Urothelium cell line (cell line): ENCODE data around the gene PRTFDC1.
"Not testable (repeated sequence)": the region's sequence is repeated elsewhere in the genome, so short reads cannot be mapped to it uniquely, and the experiment has no call there.

Experiments used
- DNase-seq: peaks from one replicate; pipeline ENCODE4 v3.0.0; 2011; ENCODE audit warnings: low spot score, mixed read lengths
- FAIRE-seq: peaks from 2 replicates; lab custom pipeline; 2011; peaks lifted over from hg19 to GRCh38; lab: Jason Lieb, UNC

Gene PRTFDC1

DNA sequence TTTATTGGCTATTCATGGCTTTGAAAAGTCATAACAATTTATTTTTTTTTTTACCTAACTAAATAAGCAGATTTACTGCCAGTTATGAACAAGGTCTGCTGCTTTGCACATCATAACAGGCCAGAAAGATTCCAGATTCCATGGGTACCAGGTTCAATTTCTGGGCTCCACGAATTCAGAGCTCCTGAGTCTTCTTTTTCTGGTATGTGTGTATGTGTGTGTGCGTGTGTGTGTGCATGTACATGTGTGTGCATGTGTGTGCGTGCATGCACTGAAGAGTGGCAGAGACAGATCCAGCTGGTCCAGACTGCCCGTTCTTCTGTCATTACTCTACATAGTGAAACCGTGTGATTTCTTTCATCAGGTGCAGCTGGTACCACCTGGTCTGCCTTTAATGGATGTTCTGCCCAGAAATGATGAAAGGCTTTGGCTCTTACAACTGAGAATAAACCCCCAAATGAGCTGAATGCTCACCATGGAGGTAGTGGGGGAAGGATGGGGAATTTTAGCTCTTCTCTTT lies 14.6 kb upstream of the PRTFDC1 start:
- no peak for FAIRE-seq
- DNase-seq, result no peak

DNA sequence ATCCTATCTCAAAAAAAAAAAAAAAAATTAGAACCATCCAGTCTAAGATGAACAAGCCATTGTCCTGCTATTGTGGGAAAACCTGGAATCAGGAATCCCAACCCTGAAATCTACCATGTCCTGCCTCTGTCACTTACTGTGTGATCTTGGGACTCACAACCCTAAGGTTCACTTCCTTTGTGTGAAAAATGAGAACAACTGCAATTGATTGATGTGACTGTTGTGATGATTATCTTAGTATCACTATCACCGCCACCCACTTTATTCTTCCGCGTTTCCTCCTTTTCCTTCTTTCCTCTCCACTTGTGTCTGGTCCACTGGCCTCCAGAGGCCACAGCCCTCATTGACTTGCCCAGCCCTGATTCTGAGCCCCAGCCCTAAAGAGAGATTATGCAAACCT lies 12.6 kb upstream of the PRTFDC1 start:
- no peak for DNase-seq
- no peak for FAIRE-seq

DNA sequence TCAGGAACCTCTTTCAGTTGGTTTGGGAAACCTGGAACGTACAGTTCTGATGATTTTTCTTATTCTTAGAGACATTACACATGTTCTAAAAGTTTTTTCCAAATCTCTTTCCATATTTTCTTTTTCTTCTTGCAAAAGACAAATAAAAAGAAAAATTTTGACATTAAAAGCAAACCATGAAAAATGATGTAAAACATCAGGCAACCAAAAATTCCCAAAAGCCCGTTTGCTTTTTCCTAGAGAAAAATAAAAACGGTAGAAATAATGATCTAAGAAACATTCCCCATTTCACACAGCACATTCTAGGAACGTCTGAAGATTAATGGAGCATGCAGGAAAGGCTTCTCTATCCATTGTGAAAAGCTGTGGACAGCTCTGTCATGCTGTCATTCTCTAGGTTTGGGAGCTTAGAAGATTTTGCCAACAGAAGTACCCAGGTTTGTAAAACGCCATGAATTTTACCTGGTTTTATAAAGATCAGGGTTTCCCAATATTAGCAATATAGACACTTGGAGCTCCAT lies 11.2 kb upstream of the PRTFDC1 start:
- FAIRE-seq, result no peak
- no peak for DNase-seq

DNA sequence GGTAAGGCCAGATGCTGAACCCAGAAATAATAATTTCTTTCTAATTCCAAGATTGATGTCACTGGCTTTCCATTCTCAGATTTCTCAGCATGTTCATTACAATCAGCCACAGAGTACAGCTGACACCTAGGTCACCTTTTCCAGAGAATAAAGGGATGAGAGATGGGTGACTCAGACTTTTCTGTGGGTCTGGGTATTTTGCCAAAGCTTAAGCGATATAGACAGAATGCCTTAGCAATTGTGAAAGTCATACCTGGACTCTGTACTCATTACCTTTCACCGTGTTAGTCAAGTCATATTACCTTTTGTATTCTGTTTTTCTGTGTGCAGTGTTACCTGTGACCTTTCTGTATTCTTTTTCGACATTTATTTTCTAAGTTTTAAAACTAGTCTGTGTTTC lies 10.6 kb upstream of the PRTFDC1 start:
- no peak for FAIRE-seq
- DNase-seq, result peak; percentile 44

DNA sequence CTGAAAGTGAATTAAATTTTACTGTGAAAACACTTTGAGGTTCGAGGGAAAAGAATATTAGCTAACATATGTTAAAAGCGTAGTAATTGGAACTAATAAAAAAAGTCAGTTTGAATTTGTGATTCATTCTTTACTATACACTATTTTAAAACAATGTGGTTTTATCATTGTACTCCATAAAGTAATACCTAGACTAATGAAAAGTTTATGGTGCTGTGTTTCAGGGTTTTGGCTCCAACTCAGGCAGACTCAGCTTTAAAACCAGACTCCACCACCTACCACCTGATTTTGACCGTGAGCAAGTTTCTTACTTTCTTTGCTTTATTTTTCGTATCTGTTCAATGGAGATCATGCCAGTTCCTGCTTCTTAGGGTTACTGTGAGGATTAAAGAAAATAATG lies 9.2 kb upstream of the PRTFDC1 start:
- FAIRE-seq (no peak), DNase-seq (no peak)

DNA sequence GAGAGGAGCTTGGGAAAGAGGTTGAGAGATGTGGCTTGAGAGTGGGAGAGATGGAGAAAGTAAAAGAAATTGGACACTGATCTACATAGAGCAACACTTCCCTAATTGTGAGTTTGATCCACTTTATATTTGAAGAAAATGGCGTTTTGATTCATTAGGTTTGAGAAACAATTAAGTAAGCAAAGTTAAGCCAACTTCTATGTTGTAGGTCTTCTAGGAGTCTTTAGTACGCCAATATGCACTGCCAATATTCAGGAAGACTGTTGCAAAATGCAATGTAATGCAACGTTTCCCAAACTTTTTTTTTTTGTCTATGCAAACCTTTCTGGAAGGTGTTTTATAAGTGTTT lies 7.0 kb upstream of the PRTFDC1 start:
- FAIRE-seq, result no peak
- no peak for DNase-seq

DNA sequence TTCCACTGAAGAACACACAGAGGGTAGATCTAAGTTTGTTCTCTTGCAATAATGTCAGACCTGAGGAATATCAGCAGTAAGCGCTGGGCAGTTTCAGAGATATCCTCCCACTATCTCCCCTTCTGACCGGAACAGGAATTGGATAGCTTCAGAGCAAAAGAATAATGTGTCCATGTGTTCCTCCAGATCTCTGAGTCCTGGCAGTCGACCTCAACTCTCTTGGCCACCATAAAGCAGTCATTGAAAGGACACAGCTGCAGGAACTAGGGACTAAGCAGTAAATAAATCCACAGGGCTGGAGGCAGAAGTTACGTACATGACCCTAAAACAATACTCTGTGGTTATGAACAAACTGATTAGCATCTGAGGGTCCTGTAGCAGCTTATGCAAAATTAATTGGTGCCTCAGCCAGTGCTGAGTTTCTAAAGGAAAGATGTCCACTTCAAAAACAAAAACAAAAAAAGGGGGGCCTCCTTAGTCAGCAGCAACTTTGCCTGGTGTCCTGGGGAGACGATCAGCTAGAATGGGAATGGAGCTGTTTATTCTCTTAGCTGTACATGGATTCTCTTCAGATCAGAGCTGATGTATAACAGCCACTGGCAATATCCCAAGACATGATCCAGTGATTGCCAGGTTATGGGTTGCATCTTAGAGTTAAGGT lies 6.4 kb upstream of the PRTFDC1 start:
- no peak for DNase-seq
- peak; percentile 17 for FAIRE-seq

DNA sequence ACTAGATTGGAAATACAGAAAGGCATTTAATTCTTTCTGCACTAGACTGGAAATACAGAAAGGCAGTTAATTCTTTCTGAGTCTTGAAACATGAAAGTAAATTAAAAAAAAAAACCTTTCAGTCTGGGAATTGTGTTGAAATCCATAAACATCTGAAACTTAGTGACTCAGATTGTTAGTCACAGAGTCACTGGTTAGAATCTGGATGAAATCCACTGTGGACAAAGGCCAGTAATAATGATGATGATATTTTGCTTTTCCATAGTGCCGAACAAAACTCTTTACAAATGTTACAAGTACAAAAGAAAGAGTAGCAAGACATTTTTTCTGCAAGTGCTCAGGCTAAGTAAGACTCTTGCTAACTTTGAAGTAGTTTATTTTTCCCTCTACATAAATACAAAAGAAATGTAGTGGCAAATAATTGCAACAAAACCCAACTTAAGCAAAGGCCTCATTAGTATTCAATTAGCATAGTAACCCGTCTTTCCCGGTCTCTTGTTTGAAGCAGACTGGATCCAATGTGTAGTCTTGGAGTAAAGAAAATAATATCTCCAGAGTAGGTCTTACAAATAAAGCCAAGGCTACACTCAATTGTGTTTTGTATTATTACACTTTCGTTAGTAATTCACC lies 5.8 kb upstream of the PRTFDC1 start:
- FAIRE-seq (no peak), DNase-seq (peak; percentile 32)

DNA sequence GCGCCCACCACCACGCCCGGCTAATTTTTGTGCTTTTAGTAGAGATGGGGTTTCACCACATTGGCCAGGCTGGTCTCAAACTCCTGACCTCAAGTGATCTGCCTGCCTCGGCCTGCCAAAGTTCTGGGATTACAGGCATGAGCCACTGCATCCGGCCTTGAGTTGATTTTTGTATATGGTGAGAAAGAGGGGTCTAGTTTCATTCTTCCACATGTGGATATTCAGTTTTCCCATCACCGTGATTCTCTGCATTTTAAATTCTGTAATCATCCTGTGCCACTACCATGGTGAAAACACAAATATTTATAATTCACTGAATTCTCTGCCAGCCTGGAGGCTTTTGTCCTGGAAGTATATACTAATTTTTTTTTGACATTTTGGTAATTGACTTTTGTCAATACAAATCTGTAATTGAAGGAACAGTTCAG lies 5.2 kb upstream of the PRTFDC1 start:
- not testable (repeated sequence) for FAIRE-seq, DNase-seq

DNA sequence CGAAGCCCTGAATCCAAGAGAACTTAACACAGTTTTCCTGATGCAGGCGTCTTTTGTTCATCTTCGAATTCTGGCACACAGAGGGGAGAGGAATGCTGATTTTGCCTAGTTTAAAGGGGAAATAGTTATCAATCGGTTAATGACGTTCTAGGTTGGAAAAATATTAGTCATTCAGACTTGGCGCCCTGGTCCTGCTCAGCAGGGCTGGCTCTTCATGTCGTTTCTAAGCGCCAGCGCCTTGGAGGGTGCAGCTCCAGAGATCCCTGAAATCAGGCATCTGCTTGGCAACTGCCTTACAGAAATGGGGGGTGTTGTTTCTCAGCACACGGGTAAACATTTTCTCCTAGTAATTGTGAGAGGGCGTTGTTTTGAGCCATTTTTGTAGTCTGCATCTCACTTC lies 1.3 kb upstream of the PRTFDC1 start:
- no peak for FAIRE-seq
- no peak for DNase-seq

DNA sequence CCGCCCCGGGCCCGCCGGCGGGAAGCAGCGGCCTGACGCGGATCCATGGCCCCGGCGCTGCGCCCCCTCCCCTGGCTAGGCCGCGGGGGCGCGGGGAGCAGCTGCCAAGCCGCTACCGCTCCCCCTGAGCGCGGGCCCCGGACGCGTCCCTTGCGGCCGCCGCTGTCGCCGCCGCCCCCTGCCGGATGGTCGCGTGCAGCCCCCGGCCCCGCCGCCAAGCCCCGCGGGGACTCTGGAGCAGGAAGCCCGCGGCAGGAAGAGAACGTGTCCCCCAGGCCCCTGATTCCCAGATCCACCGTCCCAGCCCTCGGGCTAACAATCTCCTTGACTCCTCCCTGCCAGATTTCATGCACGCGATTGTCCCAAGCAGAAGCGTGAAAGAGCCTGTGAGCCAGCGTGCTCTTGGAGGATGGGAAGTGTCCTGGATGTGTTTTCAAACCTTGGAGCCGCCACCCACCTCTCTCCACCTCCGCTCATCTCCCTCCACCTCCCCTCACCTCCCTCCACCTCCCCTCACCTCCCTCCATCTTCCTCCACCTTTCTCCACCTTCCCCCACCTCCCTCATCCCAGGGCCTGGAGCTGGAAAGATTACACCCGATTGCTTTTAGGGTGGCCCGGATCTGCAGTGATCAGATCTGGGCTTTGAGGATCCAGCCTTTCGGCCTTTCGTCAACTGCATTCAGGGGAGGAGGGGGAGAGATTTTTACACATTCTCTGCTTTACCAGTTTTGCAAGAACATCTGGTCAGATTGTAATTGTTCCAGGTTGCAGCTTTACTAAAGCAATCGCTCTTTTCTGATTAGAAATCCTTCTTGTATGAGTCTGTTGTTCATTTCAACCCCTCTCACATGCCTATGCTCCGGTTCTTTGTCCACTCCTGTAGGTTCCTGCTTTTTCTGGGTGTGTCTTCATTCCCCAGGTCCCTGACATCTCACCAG lies 570 bp upstream of the PRTFDC1 start:
- DNase-seq, result peak; percentile 38
- FAIRE-seq, result no peak

DNA sequence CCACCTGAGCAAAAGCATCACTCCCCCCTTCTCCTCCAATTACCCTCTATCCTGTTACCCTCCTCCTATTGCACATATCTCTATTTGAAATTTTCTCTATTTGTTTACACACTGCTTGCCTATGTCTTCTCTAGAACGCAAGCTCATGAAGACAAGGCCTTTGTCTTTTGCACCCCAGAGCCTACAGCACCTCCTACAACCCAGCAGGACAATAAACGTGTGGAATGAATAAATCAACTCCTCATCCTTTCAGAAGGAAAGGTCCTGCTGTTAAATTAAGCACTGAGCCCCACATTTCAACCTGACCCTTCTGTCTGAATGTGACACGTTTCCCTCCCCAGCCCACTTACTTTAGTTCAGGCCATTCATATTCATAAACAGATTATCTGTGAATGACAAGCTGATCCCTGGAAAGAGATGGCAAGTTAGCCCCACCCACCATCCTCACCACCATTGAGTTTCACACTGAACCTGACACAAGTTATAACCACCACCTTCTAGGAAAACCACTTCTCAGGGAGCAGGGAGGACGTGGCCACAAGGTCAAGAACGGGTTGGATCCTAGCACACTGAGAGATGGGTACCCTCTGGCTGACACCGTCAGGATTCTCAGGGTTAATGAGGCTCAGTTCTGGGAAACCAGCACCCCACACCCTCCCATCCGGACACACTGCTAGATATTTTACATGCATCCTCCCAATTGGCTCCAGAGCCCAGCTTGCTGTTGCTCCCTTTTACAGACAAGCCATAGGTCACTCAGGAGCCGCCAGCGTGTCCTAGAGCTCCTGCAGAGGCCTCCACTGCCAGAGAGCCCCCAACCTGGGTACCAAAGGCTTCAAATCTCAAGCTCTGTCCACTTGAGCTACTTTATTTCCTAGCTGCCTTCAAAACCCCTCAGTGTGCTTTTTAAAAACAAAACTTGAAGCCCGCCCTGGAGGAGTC lies 934 bp downstream of the PRTFDC1 start:
- DNase-seq (no peak), FAIRE-seq (no peak)

DNA sequence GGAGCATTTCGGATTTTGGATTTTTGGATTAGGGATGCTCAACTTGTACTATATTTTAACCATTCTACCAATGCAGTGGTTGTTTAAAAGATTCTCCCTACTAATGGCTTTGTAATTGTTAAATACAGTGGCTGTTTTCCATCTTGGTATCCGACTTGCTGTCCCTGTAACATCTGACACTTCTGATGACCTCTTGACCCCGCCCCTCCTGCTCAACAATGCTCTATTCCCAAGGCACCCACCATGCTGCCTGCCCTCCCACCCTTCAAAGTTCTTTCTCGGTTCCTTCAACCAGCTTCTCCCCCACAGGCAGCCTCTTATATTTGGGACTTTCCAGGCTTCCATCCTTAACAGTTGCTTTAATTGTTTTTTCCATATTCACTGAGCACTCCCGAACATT lies 2.0 kb downstream of the PRTFDC1 start:
- DNase-seq, result no peak
- FAIRE-seq, result no peak

DNA sequence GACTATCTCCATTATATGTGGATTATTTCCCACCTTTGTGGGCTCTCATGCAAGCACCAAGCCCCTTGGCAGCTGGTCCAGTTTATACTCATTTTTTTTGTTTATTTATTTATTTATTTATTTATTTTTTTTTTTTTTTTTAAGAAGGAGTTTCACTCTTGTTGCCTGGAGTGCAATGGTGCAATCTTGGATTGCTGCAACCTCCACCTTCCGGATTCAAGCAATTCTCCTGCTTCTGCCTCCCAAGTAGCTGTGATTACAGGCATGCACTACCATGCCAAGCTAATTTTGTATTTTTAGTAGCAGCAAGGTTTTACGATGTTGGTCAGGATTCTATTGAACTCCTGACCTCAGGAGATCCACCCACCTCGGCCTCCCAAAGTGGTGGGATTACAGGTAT lies 2.8 kb downstream of the PRTFDC1 start:
- FAIRE-seq (no peak), DNase-seq (no peak)

DNA sequence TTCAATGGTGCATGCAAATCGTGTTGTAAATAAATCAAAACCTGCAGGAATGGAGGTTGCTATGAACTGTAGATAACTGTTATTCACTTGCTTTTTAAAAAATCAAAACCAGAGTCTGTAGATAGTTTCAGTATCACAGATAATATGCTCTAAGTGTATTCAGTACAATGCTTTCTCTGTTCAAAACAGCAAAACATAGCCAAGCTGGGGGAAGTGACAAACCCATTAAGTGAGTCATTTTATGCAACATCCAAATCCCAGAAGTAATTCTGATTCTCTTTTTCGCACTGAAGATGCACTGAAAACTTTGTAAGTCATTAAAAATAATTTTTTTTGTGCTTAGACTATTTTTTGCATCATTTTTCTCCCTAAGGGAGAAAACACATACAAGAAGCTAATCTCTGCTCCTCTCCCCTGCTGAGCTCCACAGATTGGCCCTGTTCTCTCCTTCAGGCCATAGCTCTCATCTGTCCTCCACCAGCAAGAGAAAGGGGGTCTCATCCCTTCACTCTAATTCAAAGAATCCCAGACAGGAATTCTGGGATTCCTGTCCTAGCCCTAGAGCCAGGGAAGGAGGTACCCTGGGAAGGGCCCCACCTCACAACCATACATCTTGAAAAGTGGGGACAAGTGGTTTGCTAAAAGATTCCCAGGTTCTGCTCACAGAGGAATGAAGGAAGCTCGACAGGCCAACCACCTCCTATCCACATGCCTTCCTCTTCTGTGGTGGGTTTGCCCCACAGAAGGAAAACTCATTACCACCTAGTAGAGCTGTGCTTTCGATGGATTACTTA lies 4.9 kb downstream of the PRTFDC1 start:
- DNase-seq, result peak; percentile 44
- FAIRE-seq, result no peak

DNA sequence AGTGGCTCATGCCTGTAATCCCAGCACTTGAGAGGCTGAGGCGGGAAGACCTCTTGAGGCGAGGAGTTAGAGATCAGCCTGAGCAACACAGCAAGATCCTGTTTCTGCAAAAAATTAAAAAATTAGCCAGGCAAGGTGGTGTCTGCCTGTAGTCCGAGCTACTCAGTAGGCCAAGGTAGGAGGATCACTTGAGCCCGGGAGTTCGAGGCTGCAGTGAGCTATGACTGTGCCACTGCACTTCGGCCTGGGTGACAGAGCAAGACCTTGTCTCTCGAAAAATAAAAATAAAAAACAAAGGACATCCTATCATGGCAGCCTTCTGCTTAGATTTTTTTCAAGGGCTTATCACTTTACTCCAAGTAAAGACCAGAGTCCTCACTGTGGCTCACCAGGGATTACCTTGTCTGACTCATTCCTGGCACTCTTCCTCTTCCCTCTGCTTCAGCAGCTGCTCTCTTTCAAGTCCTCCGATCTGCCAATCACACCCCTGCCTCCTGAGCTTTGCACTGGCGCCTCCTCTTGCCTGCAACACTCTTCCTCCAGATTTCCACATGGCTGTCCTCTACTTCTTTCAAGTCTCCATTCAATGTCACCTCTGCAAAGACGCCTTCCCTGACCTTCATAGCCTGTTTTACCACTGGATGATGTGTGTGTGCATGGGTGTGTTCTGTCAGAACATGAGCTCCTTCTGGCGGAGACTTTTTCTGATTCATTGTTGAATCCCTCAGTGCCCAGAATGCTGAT lies 7.7 kb downstream of the PRTFDC1 start:
- no peak for FAIRE-seq
- peak; percentile 58 for DNase-seq

DNA sequence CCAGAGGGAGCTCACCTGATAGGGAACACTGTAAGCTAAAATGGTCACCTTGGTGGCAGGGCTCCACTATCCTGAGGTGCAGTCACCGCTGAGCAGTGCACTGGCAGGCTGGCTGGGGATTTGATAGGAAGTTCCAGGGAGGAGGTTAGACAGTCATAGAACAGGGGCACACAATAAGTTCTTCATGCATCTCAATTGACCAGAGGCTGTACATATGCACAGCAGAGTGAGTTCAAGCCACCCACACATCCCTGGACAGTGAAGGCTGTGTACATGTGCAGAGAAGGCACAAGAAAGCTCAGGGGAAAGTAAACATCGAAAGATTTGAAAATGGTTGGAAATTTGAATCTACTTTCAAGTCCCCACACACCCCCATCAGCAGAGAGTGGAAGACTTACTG lies 13.9 kb downstream of the PRTFDC1 start:
- no peak for DNase-seq
- FAIRE-seq, result no peak

DNA sequence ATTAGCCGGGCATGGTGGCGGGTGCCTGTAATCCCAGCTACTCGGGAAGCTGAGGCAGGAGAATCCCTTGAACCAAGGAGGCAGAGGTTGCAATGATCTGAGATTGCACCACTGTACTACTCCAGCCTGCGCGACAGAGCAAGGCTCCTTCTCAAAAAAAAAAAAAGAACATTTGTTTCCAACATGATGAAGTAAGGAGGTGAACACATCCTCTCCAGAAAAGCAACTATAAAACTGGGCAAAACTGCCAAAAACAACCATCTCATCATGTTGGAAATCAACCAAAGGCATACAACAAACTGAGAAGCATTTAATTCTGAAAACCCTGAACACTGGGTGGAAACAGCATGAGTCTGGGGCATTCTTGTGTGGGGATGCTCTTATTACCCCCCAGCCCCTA lies 14.3 kb downstream of the PRTFDC1 start:
- FAIRE-seq (no peak), DNase-seq (no peak)
